Upper lobe of left lung (tissue), 4 donors: ENCODE data around the gene CCL22.

ENCODE experiments used
- CTCF ChIP-seq, 6 experiments: fragments of 450-650 bp in 4 of 6; fragments of 200-600 bp in 2 of 6; sonication (generic) in 2 of 6; IDR thresholded peaks; one replicate each; pipeline ENCODE4 v1.5.1; 2016 to 2019; ENCODE audit warnings: antibody characterized with exemption in 6 of 6
- EP300 ChIP-seq, 4 donors: sonication (generic); formaldehyde crosslinking; IDR thresholded peaks; one replicate each; pipeline ENCODE4 v1.5.1; 2017; ENCODE audit warnings: antibody characterized with exemption in 4 of 4, control low read depth in 2 of 4
- POLR2A ChIP-seq, 4 donors: fragments of 450-650 bp; IDR thresholded peaks; one replicate each; pipeline ENCODE4 v1.5.1; 2016 to 2017; ENCODE audit warnings: antibody characterized with exemption in 4 of 4, mild to moderate bottlenecking in 2 of 4

- TF ChIP-seq CTCF (IDR thresholded peaks at IDR 0.05), result no peak
- TF ChIP-seq EP300 (IDR thresholded peaks at IDR 0.05), result peak in 2 of 4 donors; percentile 89
- TF ChIP-seq POLR2A (IDR thresholded peaks at IDR 0.05), result no peak
Measured at GRCh38 chr16:57316390-57317017, 42.1 kb upstream of the CCL22 start.
